ENCODE results near the gene CDH13. TPM values are rescaled to one million over a fixed set of nuclear protein-coding genes. Genes with fewer than 3 reads are reported as not detected.

Gene CDH13
- total and polyA plus RNA-seq, 10 of the 15 experiments (the other 5 are each of a cell fraction or from before 2014, with no cell fraction given), result under 0.01 to 0.05 TPM; not detected in 8

GRCh38 chr16:82651921-82652601 lies 25.3 kb downstream of the CDH13 start (continued):
- TF ChIP-seq IRF3 (IDR thresholded peaks at IDR 0.05), result no peak
- TF ChIP-seq IRF4 (IDR thresholded peaks at IDR 0.05; ENCODE audit: low read depth, low read length), result peak; percentile 69
- TF ChIP-seq MYB (IDR thresholded peaks at IDR 0.05; ENCODE audit: borderline replicate concordance, low read depth, low read length), result no peak
- TF ChIP-seq ZNF384 (IDR thresholded peaks at IDR 0.05; ENCODE audit: borderline replicate concordance, low read depth, low read length), result no peak
- TF ChIP-seq TBL1XR1 (IDR thresholded peaks at IDR 0.05; ENCODE audit: low read depth, low read length), result no peak
- no peak for TF ChIP-seq PAX5 (IDR thresholded peaks at IDR 0.05; ENCODE audit: borderline replicate concordance, low read depth, low read length)
- no peak for TF ChIP-seq IRF5 (IDR thresholded peaks at IDR 0.05; ENCODE audit: borderline replicate concordance)
- no peak for TF ChIP-seq SMAD5 (IDR thresholded peaks at IDR 0.05; ENCODE audit: low read depth)
- TF ChIP-seq JUND (IDR thresholded peaks at IDR 0.05; ENCODE audit: low read depth, low read length), result no peak
- no peak for TF ChIP-seq PAX8 (IDR thresholded peaks at IDR 0.05)
- peak; percentile 44; the same call in 1 of the 2 replicates for TF ChIP-seq BCL11A (IDR thresholded peaks at IDR 0.05; ENCODE audit: low read depth, low read length)
- no peak for TF ChIP-seq ESRRA (IDR thresholded peaks at IDR 0.05; ENCODE audit: low read length)
- TF ChIP-seq HDAC2 (IDR thresholded peaks at IDR 0.05), result no peak
- no peak for TF ChIP-seq SIN3A (IDR thresholded peaks at IDR 0.05; ENCODE audit: low read depth, low read length)
- peak; percentile 85 for TF ChIP-seq PKNOX1 (IDR thresholded peaks at IDR 0.05)
- TF ChIP-seq RCOR1 (conservative IDR thresholded peaks at IDR 0.05; ENCODE audit: low read depth, low read length), result 0 out of 2 replicates have a peak, but pooled peaks have one; percentile 59
- TF ChIP-seq TCF12 (IDR thresholded peaks at IDR 0.05; ENCODE audit: low read depth, low read length), result peak; percentile 80
- peak; percentile 50 to 68; a peak in 3 of 4 replicates for TF ChIP-seq IKZF2 (IDR thresholded peaks at IDR 0.05)
- peak; percentile 73; the same call in 1 of the 2 replicates for TF ChIP-seq CBFB (IDR thresholded peaks at IDR 0.05; ENCODE audit: low read depth)
- TF ChIP-seq DPF2 (IDR thresholded peaks at IDR 0.05), result peak; percentile 58
- 0 out of 2 replicates have a peak, but pooled peaks have one; percentile 44 for TF ChIP-seq ASH2L (IDR thresholded peaks at IDR 0.05; ENCODE audit: borderline replicate concordance, low read depth)
- TF ChIP-seq POLR2AphosphoS5 (IDR thresholded peaks at IDR 0.05; ENCODE audit: low read length), result peak; percentile 68; the same call in 1 of the 2 replicates
- no peak; the same call in 1 of the 2 replicates for TF ChIP-seq MTA2 (IDR thresholded peaks at IDR 0.05; ENCODE audit: low read depth)
- no peak; the same call in 1 of the 2 replicates for TF ChIP-seq EED (IDR thresholded peaks at IDR 0.05; ENCODE audit: low read depth)
- no peak for TF ChIP-seq NBN (IDR thresholded peaks at IDR 0.05)
- peak; percentile 72 for TF ChIP-seq NFIC (IDR thresholded peaks at IDR 0.05; ENCODE audit: low read depth, low read length)
- TF ChIP-seq BMI1 (IDR thresholded peaks at IDR 0.05; ENCODE audit: borderline replicate concordance), result 0 out of 2 replicates have a peak, but pooled peaks have one; percentile 24
- TF ChIP-seq SMAD1 (IDR thresholded peaks at IDR 0.05; ENCODE audit: low read depth, partially characterized antibody), result no peak
- TF ChIP-seq MTA3 (IDR thresholded peaks at IDR 0.05; ENCODE audit: borderline replicate concordance, low read length), result no peak
- no peak for TF ChIP-seq GABPA (IDR thresholded peaks at IDR 0.05; ENCODE audit: low read depth)
- no peak for TF ChIP-seq ZNF274 (IDR thresholded peaks at IDR 0.05; ENCODE audit: insufficient read depth, insufficient read length)
- TF ChIP-seq SUZ12 (IDR thresholded peaks at IDR 0.05; ENCODE audit: unreplicated experiment), result no peak
- TF ChIP-seq TARDBP (IDR thresholded peaks at IDR 0.05; ENCODE audit: borderline replicate concordance), result no peak
